NOMO-1 (cell line): ENCODE data around the gene ABCC2.

Source experiments
- DNase-seq, 2 experiments: peaks; one replicate each; lab custom pipeline; 2025; ENCODE audit not compliant: unreplicated experiment in 2 of 2; lab: John Stamatoyannopoulos, UW

Gene ABCC2

GRCh38 chr10:99770408-99771045 is 11.9 kb upstream of the ABCC2 start:
- DNase-seq, result no peak

DNA sequence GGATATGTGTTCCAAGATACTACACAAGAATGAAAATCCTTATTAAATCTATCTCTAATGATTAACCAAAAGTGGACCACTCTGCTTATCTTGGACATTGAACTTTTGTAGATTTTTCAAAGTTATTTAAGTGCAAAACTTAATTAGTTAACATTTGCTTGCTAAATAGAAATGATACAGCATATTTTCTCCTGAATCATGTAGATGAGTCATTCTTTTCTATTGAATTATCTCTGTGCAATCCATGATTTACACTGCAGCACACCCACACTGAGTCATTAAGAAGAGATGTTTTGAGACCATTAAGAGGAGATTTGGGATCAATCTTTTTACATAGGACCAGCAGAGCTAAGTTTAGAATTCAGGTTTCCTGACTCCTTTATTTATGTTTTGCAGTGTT is 6.6 kb upstream of the ABCC2 start:
- peak; percentile 40 to 76 for DNase-seq

GRCh38 chr10:99777918-99778714 is 4.3 kb upstream of the ABCC2 start:
- no peak for DNase-seq

DNA sequence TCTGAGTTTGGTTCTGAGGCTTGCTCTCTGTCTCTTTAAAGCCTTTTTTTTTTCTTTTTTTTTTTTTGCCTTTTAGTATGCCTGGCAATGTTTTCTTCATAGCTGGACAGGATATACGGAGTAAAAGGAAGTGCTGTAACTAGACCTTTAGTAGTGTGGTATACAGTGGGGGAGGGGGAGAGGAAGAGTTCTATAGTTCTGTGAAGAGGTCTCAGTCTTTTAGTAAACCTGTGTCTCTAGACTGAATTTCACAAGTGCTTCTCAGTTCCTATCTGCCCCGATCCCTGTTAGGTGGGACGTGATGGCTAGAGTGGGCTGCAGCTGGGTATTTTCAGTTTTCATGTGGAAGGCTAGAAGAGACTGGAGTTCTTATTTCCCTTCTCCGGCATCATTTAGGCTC is 3.1 kb upstream of the ABCC2 start:
- peak; percentile 81 to 90 for DNase-seq

GRCh38 chr10:99781734-99782429 is 558 bp upstream of the ABCC2 start:
- no peak for DNase-seq

DNA sequence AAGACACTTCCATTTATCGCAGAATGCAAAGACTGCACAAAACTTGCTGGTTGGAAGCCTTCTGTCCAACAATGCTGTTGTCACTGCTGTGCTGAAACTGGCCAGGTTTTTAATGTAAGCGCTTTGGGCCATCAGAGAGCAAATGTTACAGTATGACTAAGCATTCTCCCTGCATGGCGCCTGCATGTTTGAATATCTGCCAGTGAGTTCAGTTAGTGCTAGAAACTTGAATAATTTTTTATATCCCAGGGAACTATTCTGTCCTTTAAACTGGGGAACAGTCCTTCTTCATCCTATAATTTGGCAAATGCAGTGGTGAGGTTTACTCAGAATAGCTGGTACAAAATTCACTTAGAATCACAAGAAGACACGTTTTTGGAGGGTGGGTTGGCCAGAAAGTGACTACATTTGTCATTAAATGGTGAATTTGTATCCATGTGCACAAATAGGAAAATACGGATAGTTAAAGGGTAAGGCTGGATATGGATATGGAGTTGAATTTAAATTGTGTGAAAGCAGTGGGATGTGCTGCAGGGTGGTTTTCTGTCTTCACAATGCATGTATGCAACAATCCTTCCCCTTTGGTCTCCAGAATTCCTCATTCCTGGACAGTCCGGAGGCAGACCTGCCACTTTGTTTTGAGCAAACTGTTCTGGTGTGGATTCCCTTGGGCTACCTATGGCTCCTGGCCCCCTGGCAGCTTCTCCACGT is 1.7 kb downstream of the ABCC2 start:
- DNase-seq, result no peak

- DNase-seq, result no peak
These were observed 2.4 kb downstream of the ABCC2 start for GRCh38 chr10:99784727-99785441.

GRCh38 chr10:99785646-99786045 is 3.2 kb downstream of the ABCC2 start:
- no peak for DNase-seq

DNA sequence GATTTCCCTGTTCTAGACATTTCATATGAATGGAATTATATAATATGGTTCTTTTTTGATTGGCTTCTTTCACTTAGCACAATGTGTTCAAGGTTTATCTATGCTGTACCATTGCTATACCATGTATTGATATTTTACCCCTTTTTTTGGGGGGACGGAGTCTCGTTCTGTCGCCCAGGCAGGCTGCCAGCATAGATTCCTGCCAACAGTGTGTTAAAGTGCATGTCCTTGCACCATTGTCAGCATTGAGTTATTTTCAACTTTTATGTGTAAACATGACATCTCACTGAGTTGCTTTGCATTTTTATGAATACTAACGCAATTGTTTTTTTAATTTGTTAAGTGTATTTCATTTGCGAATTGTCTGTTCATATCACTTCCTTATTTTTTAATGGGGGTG is 4.9 kb downstream of the ABCC2 start:
- DNase-seq, result no peak

DNA sequence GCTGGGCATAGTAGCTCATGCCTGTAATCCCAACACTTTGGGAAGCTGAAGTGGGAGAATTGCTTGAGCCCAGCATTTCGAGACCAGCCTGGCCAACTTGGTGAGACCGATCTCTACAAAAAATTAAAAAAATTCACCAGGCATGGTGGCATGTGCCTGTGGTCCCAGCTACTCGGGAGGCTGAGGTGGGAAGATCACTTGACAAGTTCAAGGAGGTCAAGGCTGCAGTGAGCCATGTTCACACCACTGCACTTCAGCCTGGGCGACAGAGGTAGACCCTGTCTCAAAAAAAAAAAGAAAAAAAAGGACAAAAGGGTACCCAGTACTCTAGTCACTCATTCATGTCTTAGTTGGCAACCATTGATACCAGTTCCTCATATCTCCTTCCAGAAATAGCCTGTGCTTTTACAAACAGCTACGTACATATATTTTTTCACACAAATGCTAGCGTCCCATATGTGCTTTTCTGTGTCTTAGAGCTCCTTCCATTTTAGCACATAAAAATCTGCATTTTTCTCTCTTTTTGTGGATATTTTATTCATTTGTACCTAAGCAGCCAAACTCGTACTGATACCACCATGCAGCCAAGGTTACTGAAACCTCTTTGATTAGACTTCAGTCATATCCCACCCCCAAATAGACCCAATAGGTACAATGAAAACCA is 5.5 kb downstream of the ABCC2 start:
- DNase-seq, result no peak

GRCh38 chr10:99788598-99789256 is 6.3 kb downstream of the ABCC2 start:
- no peak for DNase-seq

DNA sequence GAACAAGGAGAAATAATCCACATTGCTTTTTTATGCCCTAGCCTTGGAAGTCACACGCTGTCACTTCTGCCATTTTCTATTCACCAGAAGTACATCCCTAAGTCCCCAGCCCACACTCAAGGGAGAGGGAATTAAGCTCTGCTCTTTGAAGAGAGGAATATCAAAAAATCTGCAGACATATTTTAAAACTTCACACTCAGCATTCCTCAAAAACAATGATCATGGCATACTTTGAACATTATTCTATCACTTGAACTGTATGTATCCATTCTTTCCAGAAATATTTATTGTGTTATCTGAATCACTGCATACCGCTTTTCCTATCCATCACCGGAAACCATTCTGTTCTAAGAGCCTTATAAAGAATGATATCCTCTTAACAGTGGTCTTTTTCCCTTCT is 9.4 kb downstream of the ABCC2 start:
- DNase-seq, result no peak

GRCh38 chr10:99793819-99794218 is 11.4 kb downstream of the ABCC2 start:
- DNase-seq, result no peak

DNA sequence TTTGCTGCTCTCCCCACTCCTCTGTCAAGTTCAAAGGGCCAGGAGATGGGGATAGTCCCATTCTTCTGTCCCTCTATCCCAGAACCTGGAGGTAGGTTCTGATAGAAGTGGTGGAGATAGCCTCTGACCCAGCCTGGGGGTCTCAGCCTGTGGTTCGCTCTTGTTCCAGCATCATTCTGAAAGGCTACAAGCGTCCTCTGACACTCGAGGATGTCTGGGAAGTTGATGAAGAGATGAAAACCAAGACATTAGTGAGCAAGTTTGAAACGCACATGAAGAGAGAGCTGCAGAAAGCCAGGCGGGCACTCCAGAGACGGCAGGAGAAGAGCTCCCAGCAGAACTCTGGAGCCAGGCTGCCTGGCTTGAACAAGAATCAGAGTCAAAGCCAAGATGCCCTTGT is 14.5 kb downstream of the ABCC2 start:
- no peak for DNase-seq

GRCh38 chr10:99798031-99798430 is 15.6 kb downstream of the ABCC2 start:
- no peak for DNase-seq

- no peak for DNase-seq
These were observed 16.5 kb downstream of the ABCC2 start for GRCh38 chr10:99798920-99799319.

GRCh38 chr10:99799613-99800012 is 17.2 kb downstream of the ABCC2 start:
- DNase-seq, result no peak

- DNase-seq, result no peak
These were observed 22.0 kb downstream of the ABCC2 start for GRCh38 chr10:99804471-99804870.

GRCh38 chr10:99805190-99805589 is 22.8 kb downstream of the ABCC2 start:
- no peak for DNase-seq

GRCh38 chr10:99806091-99806490 is 23.7 kb downstream of the ABCC2 start:
- no peak for DNase-seq
